RPMI8226 (cell line): Measurements from ENCODE around the gene BANF2.
"Not testable (repeated sequence)": the region's sequence is repeated elsewhere in the genome, so short reads cannot be mapped to it uniquely, and the experiment has no call there.

ENCODE experiments used
- DNase-seq: peaks from one replicate; pipeline ENCODE4 v3.0.0-alpha.2; 2015

BANF2 gene

GRCh38 chr20:17767624-17768023 lies 67.9 kb downstream of the BANF2 start:
- no peak for DNase-seq

- DNase-seq, result no peak
These were observed 68.5 kb downstream of the BANF2 start for GRCh38 chr20:17768271-17768670.

- DNase-seq, result not testable (repeated sequence)
These were observed 70.0 kb downstream of the BANF2 start for GRCh38 chr20:17769716-17770115.

- DNase-seq, result no peak
These were observed 71.6 kb downstream of the BANF2 start for GRCh38 chr20:17771206-17772004.

- no peak for DNase-seq
These were observed 72.2 kb downstream of the BANF2 start for GRCh38 chr20:17772005-17772343.

GRCh38 chr20:17773619-17774018 lies 73.9 kb downstream of the BANF2 start:
- no peak for DNase-seq

GRCh38 chr20:17775600-17775999 lies 75.8 kb downstream of the BANF2 start:
- no peak for DNase-seq

GRCh38 chr20:17776551-17776950 lies 76.8 kb downstream of the BANF2 start:
- DNase-seq, result no peak

GRCh38 chr20:17779011-17779410 lies 79.2 kb downstream of the BANF2 start:
- not testable (repeated sequence) for DNase-seq

GRCh38 chr20:17782768-17783167 lies 83.0 kb downstream of the BANF2 start:
- peak; percentile 57 for DNase-seq

- DNase-seq, result no peak
These were observed 83.9 kb downstream of the BANF2 start for GRCh38 chr20:17783671-17784070.

- DNase-seq, result no peak
These were observed 85.2 kb downstream of the BANF2 start for GRCh38 chr20:17785007-17785406.
